ENCODE measurements around the gene SLC17A7. TPM values are rescaled to one million over a fixed set of nuclear protein-coding genes. Genes with fewer than 3 reads are reported as not detected.

SLC17A7 gene
- total RNA-seq, 2 experiments from 2014 or later: not detected

GRCh38 chr19:49453757-49454240 lies 12.5 kb upstream of the SLC17A7 start:
- intact Hi-C loops (cut with DNase I, micrococcal nuclease): loop anchor here (1.0 to 2.0 kb wide), 6 partner anchors 15 to 43 kb away; partner anchors contain the start of genes RPS11 (in 2 of the 2), FLT3LG (in 1 of the 2) and RPL13A (in 1 of the 2)
- peak overlapping the region; percentile 71 for H3K4me3 ChIP-seq (ENCODE audit: low read length)
- H3K4me1 ChIP-seq (ENCODE audit: insufficient read depth, low read length): peaks cover 70% of the 10 kb centered on the region
- peak in 3 of 14 experiments; percentile 51 to 64 (median 55) for DNase-seq
- H3K9me3 ChIP-seq (ENCODE audit: control insufficient read depth in 1 of 2, insufficient read depth in 1 of 2, low read length in 2 of 2): no peaks in the 10 kb centered on the region
- peaks cover 53% of the 10 kb centered on the region for H3K36me3 Mint-ChIP-seq (ENCODE audit: low read depth)
- peak; percentile 0 for ATAC-seq (ENCODE audit: poor library complexity)
- H3K27ac ChIP-seq (ENCODE audit: low read depth in 1 of 2, low read length in 2 of 2): peak overlapping the region; percentile 93 to 97
- H3K27ac Mint-ChIP-seq: peak overlapping the region; percentile 98
- POLR2A ChIA-PET: interaction anchor here (0.6 to 5.7 kb wide), 20 partner anchors 12 to 228 kb away, joined by 3 to 120 read pairs (median 4); partner anchors contain the start of genes FLT3LG, KASH5, PRMT1 and RPL13A
- no peak for TF ChIP-seq CTCF (IDR thresholded peaks at IDR 0.05)
- no peaks in the 10 kb centered on the region for H3K27me3 Mint-ChIP-seq
- CTCF ChIA-PET: interaction anchor here (1.2 to 3.8 kb wide), 4 partner anchors 17 to 116 kb away, joined by 5 to 24 read pairs (median 6); partner anchors contain the start of gene FLT3LG
- no peaks in the 10 kb centered on the region for H3K9me3 Mint-ChIP-seq
- H3K4me3 Mint-ChIP-seq: peak overlapping the region; percentile 93
- peaks cover 49% of the 10 kb centered on the region for H3K4me1 Mint-ChIP-seq (ENCODE audit: low read depth)
- H3K27me3 ChIP-seq (ENCODE audit: control insufficient read depth in 1 of 2, insufficient read depth in 2 of 2, low read length in 2 of 2): no peaks in the 10 kb centered on the region
- H3K36me3 ChIP-seq (ENCODE audit: insufficient read depth, low read length): peaks cover 22% of the 10 kb centered on the region

- Histone ChIP-seq H3K36me3 (ENCODE audit: insufficient read depth, low read length) (peaks cover 26% of the 10 kb centered on the region), H3K9me3 (ENCODE audit: control insufficient read depth in 1 of 2, insufficient read depth in 1 of 2, low read length in 2 of 2) (no peaks in the 10 kb centered on the region), H3K4me1 (ENCODE audit: insufficient read depth, low read length) (peaks cover 68% of the 10 kb centered on the region), H3K27ac (ENCODE audit: low read depth in 1 of 2, low read length in 2 of 2) (peak within 1 kb of the TSS; percentile 93 to 97), H3K27me3 (ENCODE audit: control insufficient read depth in 1 of 2, insufficient read depth in 2 of 2, low read length in 2 of 2) (no peaks in the 10 kb centered on the region), H3K4me3 (ENCODE audit: low read length) (peak within 1 kb of the TSS; percentile 71)
- Mint-ChIP-seq H3K27me3 (no peaks in the 10 kb centered on the region), H3K4me3 (peak within 1 kb of the TSS; percentile 94), H3K36me3 (ENCODE audit: low read depth) (peaks cover 59% of the 10 kb centered on the region), H3K9me3 (no peaks in the 10 kb centered on the region), H3K4me1 (ENCODE audit: low read depth) (peaks cover 53% of the 10 kb centered on the region), H3K27ac (peak within 1 kb of the TSS; percentile 98)
- no peak for TF ChIP-seq CTCF (IDR thresholded peaks at IDR 0.05)
- intact Hi-C loops (cut with DNase I, micrococcal nuclease): loop anchor here (1.0 to 2.0 kb wide), 5 partner anchors 16 to 44 kb away; partner anchors contain the start of genes RPS11 (in 2 of the 2), FLT3LG (in 1 of the 2) and RPL13A (in 1 of the 2)
- DNase-seq (peak; percentile 95 to 99 (median 97)), ATAC-seq (ENCODE audit: poor library complexity) (peak; percentile 84)
- ChIA-PET POLR2A (interaction anchor here (0.6 to 5.7 kb wide), 20 partner anchors 11 to 227 kb away, joined by 3 to 120 read pairs (median 4); partner anchors contain the start of genes FLT3LG, KASH5, PRMT1 and RPL13A), CTCF (interaction anchor here (1.2 to 3.9 kb wide), 5 partner anchors 17 to 117 kb away, joined by 5 to 24 read pairs (median 6); partner anchors contain the start of gene FLT3LG)
Measured at GRCh38 chr19:49453013-49453756, 11.9 kb upstream of the SLC17A7 start, which contains the start of gene ALDH16A1. TSS of gene ALDH16A1 (plus strand) at chr19:49453225. CDS start at chr19:49453332, 107 bp downstream.
